Mammary epithelial cell (primary cell): ENCODE results near the gene B3GNT3.

Source experiments
- EZH2 ChIP-seq: IDR thresholded peaks from 2 replicates; pipeline ENCODE4 v1.6.1; 2012; ENCODE audit warnings: low read length, inconsistent platforms, borderline replicate concordance
- TF ChIP-seq, protein P1 (sequence below), 2 donors: IDR thresholded peaks in 1 of 2; conservative IDR thresholded peaks in 1 of 2; 2 replicates each; pipeline ENCODE4 v1.5.1; 2011 to 2012; ENCODE audit warnings: inconsistent platforms in 2 of 2, low read length in 2 of 2, mild to moderate bottlenecking in 2 of 2, control low read depth in 1 of 2, low read depth in 1 of 2; ENCODE audit not compliant: insufficient read depth in 1 of 2; ENCODE audit errors: extremely low read depth in 1 of 2

DNA sequence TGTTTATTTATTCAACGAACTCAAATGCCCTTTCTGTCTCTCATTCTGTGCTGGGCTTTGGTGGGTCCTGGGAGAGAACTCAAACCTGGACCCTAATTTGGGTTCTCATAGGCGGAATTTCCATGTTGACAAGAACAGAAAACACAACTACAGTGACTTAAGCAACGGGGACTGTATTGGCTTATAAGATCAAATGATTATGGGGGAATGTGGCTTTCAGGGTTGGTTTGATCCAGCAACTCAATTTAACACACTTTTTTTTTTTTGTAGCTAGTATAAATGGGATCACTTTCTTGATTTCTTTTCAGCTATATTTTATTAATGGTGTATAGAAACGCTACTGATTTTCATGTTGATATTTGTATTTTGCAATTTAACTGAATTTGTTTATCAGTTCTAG is 33.8 kb upstream of the B3GNT3 start:
- TF ChIP-seq, protein P1, sequence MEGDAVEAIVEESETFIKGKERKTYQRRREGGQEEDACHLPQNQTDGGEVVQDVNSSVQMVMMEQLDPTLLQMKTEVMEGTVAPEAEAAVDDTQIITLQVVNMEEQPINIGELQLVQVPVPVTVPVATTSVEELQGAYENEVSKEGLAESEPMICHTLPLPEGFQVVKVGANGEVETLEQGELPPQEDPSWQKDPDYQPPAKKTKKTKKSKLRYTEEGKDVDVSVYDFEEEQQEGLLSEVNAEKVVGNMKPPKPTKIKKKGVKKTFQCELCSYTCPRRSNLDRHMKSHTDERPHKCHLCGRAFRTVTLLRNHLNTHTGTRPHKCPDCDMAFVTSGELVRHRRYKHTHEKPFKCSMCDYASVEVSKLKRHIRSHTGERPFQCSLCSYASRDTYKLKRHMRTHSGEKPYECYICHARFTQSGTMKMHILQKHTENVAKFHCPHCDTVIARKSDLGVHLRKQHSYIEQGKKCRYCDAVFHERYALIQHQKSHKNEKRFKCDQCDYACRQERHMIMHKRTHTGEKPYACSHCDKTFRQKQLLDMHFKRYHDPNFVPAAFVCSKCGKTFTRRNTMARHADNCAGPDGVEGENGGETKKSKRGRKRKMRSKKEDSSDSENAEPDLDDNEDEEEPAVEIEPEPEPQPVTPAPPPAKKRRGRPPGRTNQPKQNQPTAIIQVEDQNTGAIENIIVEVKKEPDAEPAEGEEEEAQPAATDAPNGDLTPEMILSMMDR (conservative IDR thresholded peaks at IDR 0.05 in 1 of 2, IDR thresholded peaks at IDR 0.05 in 1 of 2; ENCODE audit: extremely low read depth in 1 of 2, insufficient read depth in 1 of 2, low read depth in 1 of 2, low read length in 2 of 2), result no peak
- no peak for TF ChIP-seq EZH2
